ENCODE data around the gene FN3K. TPM values are rescaled to one million over a fixed set of nuclear protein-coding genes. Genes with fewer than 3 reads are reported as not detected.

The FN3K gene
- total and polyA plus RNA-seq, 2 of the 8 experiments (the other 6 are each of a cell fraction or from before 2014, with no cell fraction given), result 0.88 to 14.2 TPM

DNA sequence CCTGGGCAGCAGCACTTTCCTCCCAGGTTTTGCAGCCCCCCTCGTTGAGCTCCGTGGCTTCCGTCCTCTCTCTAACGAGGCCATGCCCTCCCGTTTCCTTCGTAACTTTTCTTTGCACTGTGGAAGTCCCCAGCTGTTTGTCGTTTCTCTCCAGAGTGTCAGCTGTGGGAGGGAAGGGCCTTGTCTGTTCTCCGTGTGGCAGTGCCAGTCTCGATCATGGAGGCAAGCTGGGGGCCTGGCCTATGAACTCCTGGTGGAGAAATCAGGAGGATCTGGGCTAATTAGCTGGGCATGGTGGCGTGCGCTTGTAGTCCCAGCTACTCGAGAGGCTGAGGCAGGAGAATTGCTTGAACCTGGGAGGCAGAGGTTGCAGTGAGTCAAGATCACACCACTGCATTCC, 44.8 kb downstream of the FN3K start:
- H3K9ac ChIP-seq (replicated peaks in 1 of 4; ENCODE audit: extremely low read depth in 1 of 4, low read depth in 3 of 4, low read length in 3 of 4), result no peak overlapping the region
- H2AFZ ChIP-seq (ENCODE audit: low read length), result no peak overlapping the region
- ChIA-PET CTCF (ENCODE audit: partially characterized antibody) (interaction anchor here (0.6 to 3.0 kb wide), 22 partner anchors 15 to 420 kb away, joined by 3 to 20 read pairs (median 4); partner anchors contain the start of gene ZNF750), POLR2A (ENCODE audit: partially characterized antibody) (interaction anchor here (0.6 kb wide), 1 partner anchor 264 kb away, joined by 3 read pairs; no protein-coding TSS in a partner anchor)
- H3K79me2 ChIP-seq (ENCODE audit: control insufficient read depth in 1 of 2, insufficient read depth in 2 of 2, low read length in 2 of 2), result peaks cover 0 to 22% of the 10 kb centered on the region in 2 experiments; a peak in 1 of 4 replicates
- DNase-seq (ENCODE audit: low read depth in 1 of 2, low spot score in 2 of 2) (no peak), FAIRE-seq (no peak)
- H4K5ac ChIP-seq (ENCODE audit: insufficient read length, low read depth, low read length), result no peak overlapping the region
- H3K79me1 ChIP-seq (ENCODE audit: low read depth, low read length), result peaks cover 19% of the 10 kb centered on the region
- no peak overlapping the region for H3K27ac ChIP-seq (ENCODE audit: low read depth, low read length)
- no peak overlapping the region for H2BK12ac ChIP-seq (ENCODE audit: low read depth, low read length)
- H2AK5ac ChIP-seq (ENCODE audit: low read depth, low read length), result no peak overlapping the region
- TF ChIP-seq POLR2A (IDR thresholded peaks at IDR 0.05; ENCODE audit: control extremely low read depth in 1 of 2, low read depth in 2 of 2, low read length in 2 of 2), result no peak
- TF ChIP-seq, protein P1, sequence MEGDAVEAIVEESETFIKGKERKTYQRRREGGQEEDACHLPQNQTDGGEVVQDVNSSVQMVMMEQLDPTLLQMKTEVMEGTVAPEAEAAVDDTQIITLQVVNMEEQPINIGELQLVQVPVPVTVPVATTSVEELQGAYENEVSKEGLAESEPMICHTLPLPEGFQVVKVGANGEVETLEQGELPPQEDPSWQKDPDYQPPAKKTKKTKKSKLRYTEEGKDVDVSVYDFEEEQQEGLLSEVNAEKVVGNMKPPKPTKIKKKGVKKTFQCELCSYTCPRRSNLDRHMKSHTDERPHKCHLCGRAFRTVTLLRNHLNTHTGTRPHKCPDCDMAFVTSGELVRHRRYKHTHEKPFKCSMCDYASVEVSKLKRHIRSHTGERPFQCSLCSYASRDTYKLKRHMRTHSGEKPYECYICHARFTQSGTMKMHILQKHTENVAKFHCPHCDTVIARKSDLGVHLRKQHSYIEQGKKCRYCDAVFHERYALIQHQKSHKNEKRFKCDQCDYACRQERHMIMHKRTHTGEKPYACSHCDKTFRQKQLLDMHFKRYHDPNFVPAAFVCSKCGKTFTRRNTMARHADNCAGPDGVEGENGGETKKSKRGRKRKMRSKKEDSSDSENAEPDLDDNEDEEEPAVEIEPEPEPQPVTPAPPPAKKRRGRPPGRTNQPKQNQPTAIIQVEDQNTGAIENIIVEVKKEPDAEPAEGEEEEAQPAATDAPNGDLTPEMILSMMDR (IDR thresholded peaks at IDR 0.05; ENCODE audit: control extremely low read depth in 1 of 3, insufficient read depth in 1 of 3, low read depth in 1 of 3, low read length in 3 of 3), result no peak
- TF ChIP-seq RBBP5 (IDR thresholded peaks at IDR 0.05; ENCODE audit: borderline replicate concordance, low read depth, low read length), result no peak
- TF ChIP-seq, protein P2, sequence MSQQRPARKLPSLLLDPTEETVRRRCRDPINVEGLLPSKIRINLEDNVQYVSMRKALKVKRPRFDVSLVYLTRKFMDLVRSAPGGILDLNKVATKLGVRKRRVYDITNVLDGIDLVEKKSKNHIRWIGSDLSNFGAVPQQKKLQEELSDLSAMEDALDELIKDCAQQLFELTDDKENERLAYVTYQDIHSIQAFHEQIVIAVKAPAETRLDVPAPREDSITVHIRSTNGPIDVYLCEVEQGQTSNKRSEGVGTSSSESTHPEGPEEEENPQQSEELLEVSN (IDR thresholded peaks at IDR 0.05), result no peak
- TF ChIP-seq SP4 (IDR thresholded peaks at IDR 0.05; ENCODE audit: low read length), result no peak
- H3K4me2 ChIP-seq (ENCODE audit: insufficient read depth in 1 of 2, low read depth in 2 of 2, low read length in 2 of 2), result no peak overlapping the region
- no peak overlapping the region for H3K4ac ChIP-seq (replicated peaks; ENCODE audit: insufficient read length, low read depth, low read length)
- no peak overlapping the region for H2BK20ac ChIP-seq (ENCODE audit: low read length)
- H4K20me1 ChIP-seq (replicated peaks in 1 of 2; ENCODE audit: control insufficient read depth in 1 of 2, insufficient read depth in 2 of 2, low read length in 2 of 2), result peaks cover 12 to 23% of the 10 kb centered on the region in 2 experiments
- H3K36me3 ChIP-seq (ENCODE audit: control insufficient read depth in 2 of 4, insufficient read depth in 4 of 4, low read length in 3 of 4), result peaks cover 5 to 25% (median 15%) of the 10 kb centered on the region in 4 experiments; a peak in 7 of 8 replicates
- H4K8ac ChIP-seq (ENCODE audit: extremely low read depth, insufficient read depth, low read length), result no peak overlapping the region
- H2BK15ac ChIP-seq (ENCODE audit: low read length), result no peak overlapping the region
- peaks cover 0 to 4% (median 1%) of the 10 kb centered on the region in 4 experiments; a peak in 2 of 7 replicates for H3K4me1 ChIP-seq (replicated peaks in 1 of 4; ENCODE audit: control insufficient read depth in 3 of 4, insufficient read depth in 4 of 4, low read length in 3 of 4)
- H2BK5ac ChIP-seq (ENCODE audit: low read depth, low read length), result no peak overlapping the region; the same call in 1 of the 2 replicates
- no peak overlapping the region for H3K4me3 ChIP-seq (ENCODE audit: extremely low read depth in 1 of 4, insufficient read depth in 2 of 4, low read depth in 3 of 4, low read length in 4 of 4)
- 86% methylated on average over 11 of the region's 12 CpGs; no CpG with 5 or more reads in 1 of the 2 experiments for WGBS, 2 experiments (ENCODE audit: extremely low coverage in 1 of 2, insufficient coverage in 1 of 2, insufficient read length in 1 of 2, insufficient replicate concordance in 2 of 2, low coverage in 1 of 2, low lambda C conversion rate in 2 of 2, missing lambda C conversion rate in 1 of 2)
- H2BK120ac ChIP-seq (replicated peaks; ENCODE audit: low read depth, low read length), result no peak overlapping the region
- no peak overlapping the region for H3K14ac ChIP-seq (ENCODE audit: insufficient read length)
- H3K18ac ChIP-seq (ENCODE audit: extremely low read depth, low read length), result no peak overlapping the region
- no peaks in the 10 kb centered on the region for H3K27me3 ChIP-seq (replicated peaks in 1 of 4; ENCODE audit: control insufficient read depth in 3 of 4, extremely low read depth in 1 of 4, insufficient read depth in 3 of 4, low read length in 3 of 4)
- H3K23ac ChIP-seq (ENCODE audit: insufficient read length), result no peak overlapping the region
- H4K91ac ChIP-seq (replicated peaks; ENCODE audit: insufficient read length, low read length), result no peak overlapping the region
- H3K9me3 ChIP-seq (ENCODE audit: insufficient read depth in 2 of 2, low read depth in 1 of 2, low read length in 1 of 2), result peaks cover 0 to 3% of the 10 kb centered on the region in 2 experiments; a peak in 1 of 4 replicates
- no peaks in the 10 kb centered on the region for H3K23me2 ChIP-seq (ENCODE audit: low read depth, low read length)
- H3K56ac ChIP-seq (replicated peaks; ENCODE audit: insufficient read length, low read depth, low read length), result no peak overlapping the region

Data from H1 (cell line).